SU-DHL-6 (cell line): ENCODE data around the gene LUC7L.

Source experiments
- CTCF ChIP-seq: fragments of 200-600 bp; sonication (generic); IDR thresholded peaks from one replicate; pipeline ENCODE4 v1.5.1; 2017; ENCODE audit warnings: antibody characterized with exemption, mild to moderate bottlenecking, low read length, moderate library complexity; ENCODE audit not compliant: insufficient read depth, poor library complexity, severe bottlenecking
- EZH2phosphoT487 ChIP-seq: fragments of 200-600 bp; sonication (generic), shearing (Covaris generic); conservative IDR thresholded peaks from 2 replicates; pipeline ENCODE4 v1.6.1; 2018; ENCODE audit warnings: mild to moderate bottlenecking, antibody characterized with exemption, low read length, moderate library complexity, mixed read lengths

DNA sequence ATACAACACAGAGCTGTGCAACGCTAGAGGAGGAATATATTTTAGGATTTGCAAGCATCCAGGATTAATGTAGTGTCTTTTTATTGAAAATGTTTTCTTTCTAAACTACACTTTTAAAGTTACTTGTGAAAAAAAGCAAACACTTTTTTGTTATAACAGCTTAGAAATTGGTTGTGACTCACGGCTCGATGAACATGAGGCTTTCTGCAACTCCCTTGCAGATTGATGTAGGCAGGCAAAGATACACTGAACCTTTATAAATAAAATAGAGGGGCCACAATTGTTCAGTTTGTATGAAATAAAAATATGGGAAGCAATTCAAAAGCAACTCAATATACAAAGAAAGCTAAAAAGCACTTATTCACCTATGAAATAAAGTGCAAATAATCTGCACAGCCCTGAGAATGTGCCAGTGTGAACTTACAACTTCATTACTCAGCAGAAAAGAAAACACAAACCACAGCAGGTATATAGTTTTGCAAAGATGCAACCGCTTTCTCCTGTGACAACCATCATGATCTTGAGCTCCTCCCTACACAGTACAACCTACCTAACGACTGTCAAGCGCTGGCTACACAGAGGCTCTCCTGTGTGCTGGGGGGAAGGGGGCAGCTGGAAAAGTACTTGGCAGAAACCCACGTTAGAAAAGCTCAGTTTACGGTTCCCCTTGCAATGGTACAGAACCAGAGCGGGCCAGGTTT, 948 bp downstream of the LUC7L start:
- no peak for TF ChIP-seq CTCF
- no peak for TF ChIP-seq EZH2phosphoT487
